D721Med (cell line): Measurements from ENCODE around the gene PITPNC1.

ENCODE experiments used
- DNase-seq: peaks from one replicate; pipeline ENCODE4 v3.0.0; 2011; ENCODE audit warnings: low spot score; ENCODE audit not compliant: insufficient read length
- FAIRE-seq: peaks from 2 replicates; lab custom pipeline; 2011; peaks lifted over from hg19 to GRCh38; lab: Jason Lieb, UNC
- TF ChIP-seq, protein P1 (sequence below): IDR thresholded peaks from 2 replicates; pipeline ENCODE4 v1.5.1; 2012; ENCODE audit warnings: mild to moderate bottlenecking, control low read depth; ENCODE audit not compliant: insufficient read depth; ENCODE audit errors: missing control alignments

The PITPNC1 gene

DNA sequence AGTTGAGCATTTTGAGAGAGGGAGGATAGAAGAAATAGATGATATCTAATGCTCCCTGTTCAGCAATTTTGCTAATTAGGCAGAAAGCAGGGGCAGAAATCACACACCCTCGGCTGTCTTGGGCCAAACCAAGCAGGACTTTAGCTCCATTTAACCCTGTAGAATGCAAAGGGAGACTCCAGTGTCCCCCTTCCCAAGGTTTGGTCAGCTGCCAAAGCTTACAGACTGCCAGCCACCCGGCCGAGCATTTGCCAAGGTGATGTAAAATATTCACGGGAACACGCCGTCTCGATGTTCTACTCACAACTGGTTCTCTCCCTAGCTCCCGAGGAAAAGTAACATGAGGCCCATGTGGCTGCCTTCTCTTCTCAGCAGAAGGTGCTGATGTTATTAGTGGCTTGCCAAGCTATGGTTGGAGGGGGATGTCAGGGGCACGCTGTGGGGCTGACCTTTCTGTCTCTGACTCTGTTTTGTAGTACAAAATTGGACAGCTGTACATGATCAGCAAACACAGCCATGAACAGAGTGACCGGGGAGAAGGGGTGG, 155.3 kb downstream of the PITPNC1 start:
- FAIRE-seq (no peak), DNase-seq (no peak)
- TF ChIP-seq, protein P1, sequence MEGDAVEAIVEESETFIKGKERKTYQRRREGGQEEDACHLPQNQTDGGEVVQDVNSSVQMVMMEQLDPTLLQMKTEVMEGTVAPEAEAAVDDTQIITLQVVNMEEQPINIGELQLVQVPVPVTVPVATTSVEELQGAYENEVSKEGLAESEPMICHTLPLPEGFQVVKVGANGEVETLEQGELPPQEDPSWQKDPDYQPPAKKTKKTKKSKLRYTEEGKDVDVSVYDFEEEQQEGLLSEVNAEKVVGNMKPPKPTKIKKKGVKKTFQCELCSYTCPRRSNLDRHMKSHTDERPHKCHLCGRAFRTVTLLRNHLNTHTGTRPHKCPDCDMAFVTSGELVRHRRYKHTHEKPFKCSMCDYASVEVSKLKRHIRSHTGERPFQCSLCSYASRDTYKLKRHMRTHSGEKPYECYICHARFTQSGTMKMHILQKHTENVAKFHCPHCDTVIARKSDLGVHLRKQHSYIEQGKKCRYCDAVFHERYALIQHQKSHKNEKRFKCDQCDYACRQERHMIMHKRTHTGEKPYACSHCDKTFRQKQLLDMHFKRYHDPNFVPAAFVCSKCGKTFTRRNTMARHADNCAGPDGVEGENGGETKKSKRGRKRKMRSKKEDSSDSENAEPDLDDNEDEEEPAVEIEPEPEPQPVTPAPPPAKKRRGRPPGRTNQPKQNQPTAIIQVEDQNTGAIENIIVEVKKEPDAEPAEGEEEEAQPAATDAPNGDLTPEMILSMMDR, result no peak

DNA sequence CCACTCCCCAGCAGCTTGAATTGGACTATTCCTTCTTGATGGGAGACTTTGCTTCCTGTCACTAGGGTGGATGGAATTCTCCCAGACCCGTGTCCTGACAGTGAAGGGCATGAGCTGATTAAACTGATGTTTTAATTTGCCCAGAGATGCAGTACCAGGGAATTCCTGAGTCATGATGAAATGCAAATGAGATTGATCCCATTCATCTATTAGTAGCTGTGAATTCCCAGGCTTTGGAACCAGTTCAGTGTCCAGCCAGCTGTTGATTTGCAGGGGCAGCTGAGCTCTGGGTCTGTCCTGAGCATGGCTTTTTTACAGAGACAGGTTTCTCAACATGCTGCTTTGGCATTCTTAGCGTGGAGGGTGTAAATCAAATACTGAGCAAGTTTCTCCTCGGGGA, 157.9 kb downstream of the PITPNC1 start:
- TF ChIP-seq, protein P1, result no peak
- no peak for FAIRE-seq
- DNase-seq, result no peak

DNA sequence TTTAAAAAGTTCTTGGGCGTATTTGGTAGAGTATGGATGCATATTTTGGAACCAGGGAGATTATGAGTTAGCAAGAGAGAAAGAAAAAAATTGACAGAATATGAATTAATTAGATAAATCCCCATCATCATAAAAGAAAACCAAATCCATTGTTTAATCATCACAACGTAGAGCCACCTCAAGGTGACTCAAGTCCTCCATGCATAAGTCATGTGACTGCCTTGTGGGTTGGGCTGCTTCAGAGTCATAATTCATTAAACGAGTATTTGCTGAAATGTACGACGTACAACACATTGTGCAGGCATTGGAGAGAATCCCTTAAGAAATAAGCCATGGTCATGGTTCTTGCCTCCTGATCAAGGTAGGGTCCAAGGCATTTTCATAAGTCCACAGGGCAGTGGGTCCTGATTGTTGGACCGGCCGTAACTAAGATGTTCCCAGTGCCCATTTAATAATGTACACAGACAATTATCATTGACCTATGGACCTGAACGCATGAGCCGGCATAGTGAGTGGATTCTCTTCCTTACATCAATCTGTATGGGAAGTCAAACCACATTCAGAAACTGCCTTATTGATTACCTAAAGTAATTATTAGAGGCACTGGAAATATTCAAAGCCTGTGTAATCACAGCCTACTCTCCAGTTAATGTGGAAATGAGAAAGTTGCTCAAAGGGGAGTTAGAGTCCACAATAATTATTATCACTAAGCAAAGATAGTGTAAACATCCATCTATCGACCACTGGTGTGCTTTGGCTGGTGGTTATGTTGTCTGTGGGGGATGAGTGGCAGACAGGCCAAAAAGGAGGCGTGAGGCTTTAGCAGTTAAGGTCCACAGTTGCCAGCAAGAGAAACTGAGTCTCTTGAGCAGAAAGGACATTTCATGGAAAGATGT, 165.4 kb downstream of the PITPNC1 start:
- FAIRE-seq (no peak), DNase-seq (no peak)
- TF ChIP-seq, protein P1, result no peak

DNA sequence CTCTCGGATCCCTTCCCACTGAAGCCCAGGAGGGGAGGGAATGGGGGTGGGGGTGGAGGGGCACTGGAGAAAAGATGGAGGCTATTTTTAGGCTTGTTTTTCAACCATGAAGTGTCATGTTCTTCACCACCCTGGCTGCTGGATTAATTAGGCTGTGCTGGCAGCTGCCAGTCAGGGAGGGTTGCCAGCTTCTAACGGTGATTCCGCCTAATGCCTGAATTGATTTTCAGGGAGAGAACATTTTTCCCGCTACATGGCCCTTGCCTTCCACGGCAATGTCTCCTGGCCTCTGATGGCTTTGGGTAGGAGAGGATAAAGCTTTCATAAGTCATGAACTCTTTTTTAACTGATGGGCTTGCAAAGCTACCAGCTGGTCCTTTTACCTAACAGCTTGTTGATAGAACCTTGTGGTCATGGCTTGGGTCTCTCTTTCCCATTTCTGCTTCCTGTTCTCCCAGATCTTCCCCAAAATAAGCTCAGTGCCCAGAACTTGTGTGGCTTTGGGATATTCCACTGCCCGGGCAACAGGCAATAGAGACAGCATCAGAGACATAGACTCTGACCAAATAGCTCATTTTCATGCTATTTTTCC, 167.4 kb downstream of the PITPNC1 start:
- FAIRE-seq (no peak), DNase-seq (no peak)
- TF ChIP-seq, protein P1, result no peak

DNA sequence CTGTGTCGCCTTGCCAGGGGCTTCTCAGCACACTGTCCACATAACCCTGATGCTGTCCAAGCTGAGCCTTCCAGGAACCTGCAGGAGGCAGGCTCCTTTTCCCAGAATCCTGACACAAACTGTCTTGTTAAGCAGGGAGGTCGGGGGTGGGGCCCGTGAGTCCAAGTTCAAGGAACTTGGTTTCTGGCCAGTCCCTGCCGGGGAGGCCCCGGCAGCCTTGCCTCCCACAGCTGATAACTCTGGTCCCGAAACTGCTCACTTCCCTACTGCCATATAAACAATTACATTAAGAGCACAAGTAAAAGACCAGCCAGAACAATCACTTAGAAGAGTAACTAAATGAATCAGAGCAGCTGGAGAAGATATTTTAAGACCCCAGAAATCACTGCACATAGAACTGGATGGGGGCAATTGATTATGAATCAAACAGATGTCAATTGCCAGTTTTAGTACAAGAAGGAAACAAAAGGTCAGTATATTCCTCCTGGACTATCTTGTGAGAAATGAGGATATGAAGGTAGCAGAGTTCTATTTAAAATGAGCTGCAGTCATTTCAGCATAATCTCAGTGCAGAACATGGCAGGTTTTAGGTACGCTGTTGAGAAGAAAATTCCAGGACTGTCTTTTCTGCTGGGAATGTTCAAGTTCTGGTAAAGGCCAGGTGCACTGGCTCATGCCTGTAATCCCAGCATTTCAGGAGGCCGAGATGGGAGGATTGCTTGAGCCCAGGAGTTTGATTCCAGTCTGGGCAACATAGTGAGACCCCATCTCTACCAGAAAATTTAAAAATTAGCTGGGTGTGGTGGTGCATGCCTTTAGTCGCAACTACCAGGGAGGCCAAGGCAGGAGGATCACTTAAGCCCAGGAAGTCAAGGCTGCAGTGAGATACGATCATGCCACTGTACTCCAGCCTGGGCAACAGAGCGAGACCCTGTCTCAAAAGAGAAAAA, 169.8 kb downstream of the PITPNC1 start:
- FAIRE-seq, result no peak
- TF ChIP-seq, protein P1, result no peak
- no peak for DNase-seq

DNA sequence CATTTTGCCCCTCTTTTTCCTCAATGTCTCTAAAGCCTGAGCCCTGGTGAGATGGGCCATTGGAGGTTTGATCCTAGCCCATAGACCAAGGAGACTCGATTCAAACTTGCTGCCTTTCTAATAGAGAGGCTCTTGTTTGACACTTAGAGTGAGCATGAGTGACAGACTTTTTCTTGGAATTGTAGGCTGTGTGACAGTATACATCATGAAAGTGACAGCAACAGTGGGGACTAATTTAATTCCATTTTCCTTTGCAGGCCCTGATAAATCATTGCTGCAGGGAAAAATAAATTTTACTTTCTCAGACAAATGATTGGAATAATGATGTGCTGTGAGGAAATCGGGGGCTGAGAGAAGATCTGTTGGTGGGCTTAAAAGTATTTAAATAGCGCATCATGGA, 171.6 kb downstream of the PITPNC1 start:
- FAIRE-seq, result no peak
- no peak for DNase-seq
- TF ChIP-seq, protein P1, result no peak
